Measurements from ENCODE around the gene SETD2. TPM values are rescaled to one million over a fixed set of nuclear protein-coding genes. Genes with fewer than 3 reads are reported as not detected.

The SETD2 gene
- total and polyA plus RNA-seq, 9 of the 15 experiments (the other 6 are each of a cell fraction or from before 2014, with no cell fraction given): 8.2 to 44.0 (median 33.6) TPM

DNA sequence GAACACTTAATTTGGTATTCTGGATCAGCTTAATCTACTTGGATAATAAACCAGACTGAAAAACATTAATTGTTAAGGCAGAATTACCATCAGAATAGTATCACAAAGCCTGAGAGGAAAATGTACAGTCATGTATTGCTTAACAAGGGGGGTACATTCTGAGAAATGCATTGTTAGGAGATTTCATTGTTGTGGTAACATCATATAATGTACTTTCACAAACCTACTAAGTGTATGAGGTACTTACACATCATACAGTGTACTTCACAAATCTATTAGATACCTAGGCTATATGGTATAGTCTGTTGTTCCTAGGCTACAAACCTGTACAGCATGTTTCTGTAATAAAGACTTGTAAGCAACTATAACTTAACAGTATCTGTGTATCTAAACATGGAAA lies 116.2 kb downstream of the SETD2 start:
- H3K9me3 ChIP-seq (replicated peaks; ENCODE audit: control insufficient read depth, insufficient read depth, low read depth, low read length): no peaks in the 10 kb centered on the region
- no peak for TF ChIP-seq ZNF263 (CRISPR knock-in tag; IDR thresholded peaks at IDR 0.05; ENCODE audit: borderline replicate concordance)
- TF ChIP-seq CEBPG (CRISPR knock-in tag; IDR thresholded peaks at IDR 0.05): no peak
- TF ChIP-seq CEBPG (tag; conservative IDR thresholded peaks at IDR 0.05 in 1 of 2, IDR thresholded peaks at IDR 0.05 in 1 of 2): 0 out of 4 replicates have a peak, but pooled peaks of 1 of the 2 experiments have one; percentile 5
- no peak for TF ChIP-seq HNRNPL (IDR thresholded peaks at IDR 0.05; ENCODE audit: low read depth, low read length)
- peak; percentile 27; the same call in 1 of the 2 replicates for TF ChIP-seq CEBPB (tag; IDR thresholded peaks at IDR 0.05)
- peak; percentile 35; the same call in 1 of the 2 replicates for TF ChIP-seq SOX6 (IDR thresholded peaks at IDR 0.05)
- peaks cover 1 to 5% of the 10 kb centered on the region in 2 experiments; a peak in 2 of 5 replicates for H3K4me1 ChIP-seq (replicated peaks in 1 of 2; ENCODE audit: control insufficient read depth in 2 of 2, insufficient read depth in 2 of 2, low read length in 2 of 2)
- no peaks in the 10 kb centered on the region for H3K9me1 ChIP-seq (ENCODE audit: control insufficient read depth, insufficient read depth, low read length)
- FAIRE-seq (no peak), DNase-seq (ENCODE audit: extremely low read depth in 1 of 4, low spot score in 3 of 4) (no peak), ATAC-seq (no peak; the same call in 1 of the 3 replicates)
- in situ Hi-C loops (cut with MboI): no loop called here
- H2AFZ ChIP-seq (ENCODE audit: low read depth, low read length): no peak overlapping the region
- no TSS peak for BruUV-seq (replicated peaks)
- no peak overlapping the region for H3K4me3 ChIP-seq
- H3K9ac ChIP-seq (ENCODE audit: insufficient read depth in 1 of 2, low read depth in 2 of 2, low read length in 2 of 2): no peak overlapping the region
- no peak overlapping the region for H3K27ac ChIP-seq (ENCODE audit: extremely low read depth, low read depth, low read length)
- H3K27me3 ChIP-seq (ENCODE audit: control insufficient read depth in 2 of 2, insufficient read depth in 2 of 2, low read length in 2 of 2): no peaks in the 10 kb centered on the region
- no peaks in the 10 kb centered on the region for H4K20me1 ChIP-seq (replicated peaks; ENCODE audit: control insufficient read depth, insufficient read depth, low read length)
- intact Hi-C loops (cut with micrococcal nuclease): no loop called here
- peaks cover 25% of the 10 kb centered on the region; the same call in 2 of the 3 replicates for H3K36me3 ChIP-seq (ENCODE audit: control insufficient read depth, insufficient read depth, low read length)
- H3K79me2 ChIP-seq (ENCODE audit: control insufficient read depth, insufficient read depth, low read length): peaks cover 6% of the 10 kb centered on the region; the same call in 2 of the 3 replicates
- H3K4me2 ChIP-seq (ENCODE audit: insufficient read depth, low read length): no peak overlapping the region
- ChIA-PET POLR2A (interaction anchor here (1.1 kb wide), 1 partner anchor 15 kb away, joined by 3 read pairs; no protein-coding TSS in a partner anchor), CTCF (ENCODE audit: low intra/inter-chr PET ratio) (no interaction called here)

DNA sequence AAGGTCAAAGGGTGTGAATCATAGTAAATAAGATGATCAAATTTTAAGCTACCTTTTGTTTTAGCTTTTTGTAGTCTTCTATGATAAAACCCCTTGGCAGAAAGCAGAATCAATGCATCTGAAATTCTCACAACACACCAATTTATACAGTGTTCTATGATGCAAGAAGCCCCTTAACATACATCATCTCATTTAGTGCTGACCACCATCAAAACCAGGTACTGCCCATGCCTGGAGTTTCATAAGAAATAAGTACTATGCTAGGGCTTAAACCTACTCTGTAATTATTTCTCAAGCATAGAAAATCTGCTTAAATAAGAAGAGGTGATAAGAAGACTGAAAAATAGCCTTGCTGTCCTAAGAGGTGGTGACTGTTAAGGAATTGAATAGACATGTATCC lies 116.8 kb downstream of the SETD2 start:
- ChIA-PET POLR2A (interaction anchor here (0.6 to 0.9 kb wide), 3 partner anchors 11 to 68 kb away, joined by 3 read pairs; partner anchors contain the start of gene NBEAL2), CTCF (ENCODE audit: low intra/inter-chr PET ratio) (no interaction called here)
- BruUV-seq (replicated peaks): no TSS peak
- FAIRE-seq (no peak), DNase-seq (ENCODE audit: extremely low read depth in 1 of 4, low spot score in 3 of 4) (no peak), ATAC-seq (no peak)
- Histone ChIP-seq H3K4me1 (replicated peaks in 1 of 2; ENCODE audit: control insufficient read depth in 2 of 2, insufficient read depth in 2 of 2, low read length in 2 of 2) (peaks cover 7 to 11% of the 10 kb centered on the region in 2 experiments; a peak in 3 of 5 replicates), H2AFZ (ENCODE audit: low read depth, low read length) (no peak overlapping the region), H3K27me3 (ENCODE audit: control insufficient read depth in 2 of 2, insufficient read depth in 2 of 2, low read length in 2 of 2) (no peaks in the 10 kb centered on the region), H3K9me1 (ENCODE audit: control insufficient read depth, insufficient read depth, low read length) (no peaks in the 10 kb centered on the region), H3K27ac (ENCODE audit: extremely low read depth, low read depth, low read length) (0 out of 3 replicates have a peak overlapping the region, but pooled peaks have one; percentile 9), H3K9me3 (replicated peaks; ENCODE audit: control insufficient read depth, insufficient read depth, low read depth, low read length) (no peaks in the 10 kb centered on the region), H4K20me1 (replicated peaks; ENCODE audit: control insufficient read depth, insufficient read depth, low read length) (no peaks in the 10 kb centered on the region), H3K79me2 (ENCODE audit: control insufficient read depth, insufficient read depth, low read length) (peaks cover 6% of the 10 kb centered on the region; the same call in 2 of the 3 replicates), H3K4me3 (no peak overlapping the region), H3K9ac (ENCODE audit: insufficient read depth in 1 of 2, low read depth in 2 of 2, low read length in 2 of 2) (no peak overlapping the region), H3K4me2 (ENCODE audit: insufficient read depth, low read length) (no peak overlapping the region), H3K36me3 (ENCODE audit: control insufficient read depth, insufficient read depth, low read length) (peaks cover 23% of the 10 kb centered on the region; the same call in 2 of the 3 replicates)
- TF ChIP-seq EP300 (IDR thresholded peaks at IDR 0.05; ENCODE audit: low read length): no peak
- TF ChIP-seq ZFX (CRISPR knock-in tag; IDR thresholded peaks at IDR 0.05): no peak
- intact Hi-C loops (cut with micrococcal nuclease): no loop called here
- in situ Hi-C loops (cut with MboI): no loop called here
